ENCODE measurements around the gene FBXL14.
"Not testable (repeated sequence)": the region's sequence is repeated elsewhere in the genome, so short reads cannot be mapped to it uniquely, and the experiment has no call there.

FBXL14 gene

GRCh38 chr12:1619587-1619986 lies 25.2 kb upstream of the FBXL14 start:
- DNase-seq (ENCODE audit: low read depth), result no peak

GRCh38 chr12:1619159-1619558 lies 24.8 kb upstream of the FBXL14 start:
- no peak for DNase-seq (ENCODE audit: low read depth)

GRCh38 chr12:1618489-1618888 lies 24.1 kb upstream of the FBXL14 start:
- no peak for DNase-seq (ENCODE audit: low read depth)

- DNase-seq (ENCODE audit: low read depth), result no peak
These were observed 22.1 kb upstream of the FBXL14 start for GRCh38 chr12:1616233-1617066.

GRCh38 chr12:1614360-1614759 lies 20.0 kb upstream of the FBXL14 start:
- DNase-seq (ENCODE audit: low read depth), result no peak

GRCh38 chr12:1613860-1614259 lies 19.5 kb upstream of the FBXL14 start:
- no peak for DNase-seq (ENCODE audit: low read depth)

- peak; percentile 71 for DNase-seq (ENCODE audit: low read depth)
These were observed 17.6 kb upstream of the FBXL14 start for GRCh38 chr12:1611803-1612572.

- no peak for DNase-seq (ENCODE audit: low read depth)
These were observed 15.8 kb upstream of the FBXL14 start for GRCh38 chr12:1610072-1610643.

- no peak for DNase-seq (ENCODE audit: low read depth)
These were observed 14.3 kb upstream of the FBXL14 start for GRCh38 chr12:1608713-1609119.

- DNase-seq (ENCODE audit: low read depth), result no peak
These were observed 13.7 kb upstream of the FBXL14 start for GRCh38 chr12:1607940-1608712.

- no peak for DNase-seq (ENCODE audit: low read depth)
These were observed 11.7 kb upstream of the FBXL14 start for GRCh38 chr12:1606021-1606622.

GRCh38 chr12:1605129-1606020 lies 11.0 kb upstream of the FBXL14 start:
- no peak for DNase-seq (ENCODE audit: low read depth)

GRCh38 chr12:1604464-1604863 lies 10.1 kb upstream of the FBXL14 start:
- no peak for DNase-seq (ENCODE audit: low read depth)

GRCh38 chr12:1603269-1603993 lies 9.1 kb upstream of the FBXL14 start:
- DNase-seq (ENCODE audit: low read depth), result no peak

- DNase-seq (ENCODE audit: low read depth), result not testable (repeated sequence)
These were observed 8.3 kb upstream of the FBXL14 start for GRCh38 chr12:1602706-1603105.

- no peak for DNase-seq (ENCODE audit: low read depth)
These were observed 4.4 kb upstream of the FBXL14 start for GRCh38 chr12:1598757-1599156.

- DNase-seq (ENCODE audit: low read depth), result no peak
These were observed 1.4 kb upstream of the FBXL14 start for GRCh38 chr12:1595690-1596347.

GRCh38 chr12:1595026-1595561 lies 713 bp upstream of the FBXL14 start:
- DNase-seq (ENCODE audit: low read depth), result no peak

- DNase-seq (ENCODE audit: low read depth), result no peak
These were observed 448 bp downstream of the FBXL14 start for GRCh38 chr12:1594006-1594260.
